Tibial nerve (tissue), 4 donors: ENCODE results near the gene SOD3.

Source experiments
- CTCF ChIP-seq, 5 experiments: fragments of 200-600 bp in 3 of 5; fragments of 450-650 bp in 2 of 5; sonication (generic) in 3 of 5; IDR thresholded peaks; one replicate each; pipeline ENCODE4 v1.5.1; 2016 to 2019; ENCODE audit warnings: antibody characterized with exemption in 5 of 5, mild to moderate bottlenecking in 3 of 5, moderate library complexity in 2 of 5
- EP300 ChIP-seq, 2 donors: sonication (generic); formaldehyde crosslinking; IDR thresholded peaks; one replicate each; pipeline ENCODE4 v1.6.1; 2017; ENCODE audit warnings: antibody characterized with exemption in 2 of 2, mild to moderate bottlenecking in 1 of 2
- POLR2A ChIP-seq, 2 donors: fragments of 450-650 bp; IDR thresholded peaks; one replicate each; pipeline ENCODE4 v1.6.1; 2017; ENCODE audit warnings: antibody characterized with exemption in 2 of 2, mild to moderate bottlenecking in 2 of 2, moderate library complexity in 2 of 2

DNA sequence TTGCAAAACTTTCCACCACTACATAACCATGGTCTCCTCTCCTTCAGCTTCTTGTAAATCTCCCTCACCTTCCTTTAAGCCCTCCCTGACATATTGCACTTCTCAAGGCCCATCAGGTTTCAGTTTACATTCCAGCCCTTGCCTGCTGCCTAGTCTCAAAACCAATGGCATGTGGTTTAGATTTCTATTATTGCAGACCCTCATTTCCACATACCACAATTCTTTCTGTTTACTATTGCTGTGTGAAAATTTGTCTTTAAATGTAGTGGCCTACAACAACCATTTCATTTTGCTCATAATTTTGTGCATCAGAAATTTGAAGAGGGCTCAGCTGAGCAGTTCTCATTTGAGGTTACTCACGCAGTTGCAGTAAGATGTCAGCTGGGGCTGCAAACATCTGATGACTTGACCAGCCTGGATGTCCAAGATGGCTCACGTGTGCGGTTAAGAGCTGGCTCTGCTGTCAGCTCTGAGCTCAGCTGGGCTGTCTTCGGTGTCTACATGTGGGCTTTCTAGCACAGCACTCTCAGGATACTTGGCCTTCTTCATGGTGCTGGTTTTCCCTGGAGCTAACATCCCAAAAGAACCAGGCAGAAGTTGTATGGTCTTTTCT, 29.9 kb upstream of the SOD3 start:
- TF ChIP-seq POLR2A (IDR thresholded peaks at IDR 0.05) (no peak), CTCF (IDR thresholded peaks at IDR 0.05) (no peak), EP300 (IDR thresholded peaks at IDR 0.05) (no peak)
